Smooth muscle cell of the brain vasculature (primary cell): ENCODE results near the gene KIF2C.
"Not testable (repeated sequence)": the region's sequence is repeated elsewhere in the genome, so short reads cannot be mapped to it uniquely, and the experiment has no call there.

Experiments
- DNase-seq: peaks from one replicate; pipeline ENCODE4 v3.0.0-alpha.2; 2012; ENCODE audit warnings: low read depth, low spot score

KIF2C gene

GRCh38 chr1:44810101-44810761 is 70.6 kb downstream of the KIF2C start:
- no peak for DNase-seq

GRCh38 chr1:44810762-44811105 is 71.1 kb downstream of the KIF2C start:
- not testable (repeated sequence) for DNase-seq

DNA sequence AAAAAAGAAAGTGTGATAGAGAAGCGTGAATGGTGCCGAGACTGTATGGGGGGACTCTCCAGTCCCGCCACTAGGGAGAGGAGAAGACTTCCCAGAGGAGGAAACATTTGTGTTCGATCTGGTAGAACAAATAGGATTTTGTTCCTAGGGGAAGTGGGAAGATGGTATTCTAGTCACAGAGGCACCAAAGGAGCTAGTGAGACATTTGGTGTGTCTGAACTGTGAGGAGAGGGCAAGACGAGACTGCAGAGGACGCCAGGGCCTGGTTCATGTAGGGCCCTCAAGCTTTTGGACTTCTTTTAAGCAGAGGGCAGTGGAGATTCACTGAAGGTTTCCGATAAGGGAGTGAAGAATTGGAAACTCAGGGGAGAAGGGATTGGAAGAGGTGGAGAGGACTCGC is 71.6 kb downstream of the KIF2C start:
- DNase-seq = no peak

- DNase-seq = no peak
Observed at GRCh38 chr1:44812822-44813543, 73.3 kb downstream of the KIF2C start.

DNA sequence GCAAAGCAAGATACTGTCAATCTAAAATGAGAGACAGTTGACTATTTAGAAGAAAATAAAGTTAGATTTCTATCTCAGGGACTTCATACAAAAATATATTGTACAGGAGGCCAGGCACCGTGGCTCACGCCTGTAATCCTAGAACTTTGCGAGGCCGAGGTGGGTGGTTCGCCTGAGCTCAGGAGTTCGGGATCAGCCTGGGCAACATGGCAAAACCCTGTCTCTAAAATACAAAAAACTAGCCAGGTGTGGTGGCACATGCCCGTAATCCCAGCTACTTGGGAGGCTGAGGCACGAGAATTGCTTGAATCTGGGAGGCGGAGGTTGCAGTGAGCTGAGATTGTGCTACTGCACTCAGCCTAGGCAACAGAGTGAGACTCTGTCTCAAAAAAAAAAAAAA is 76.3 kb downstream of the KIF2C start:
- DNase-seq = not testable (repeated sequence)

DNA sequence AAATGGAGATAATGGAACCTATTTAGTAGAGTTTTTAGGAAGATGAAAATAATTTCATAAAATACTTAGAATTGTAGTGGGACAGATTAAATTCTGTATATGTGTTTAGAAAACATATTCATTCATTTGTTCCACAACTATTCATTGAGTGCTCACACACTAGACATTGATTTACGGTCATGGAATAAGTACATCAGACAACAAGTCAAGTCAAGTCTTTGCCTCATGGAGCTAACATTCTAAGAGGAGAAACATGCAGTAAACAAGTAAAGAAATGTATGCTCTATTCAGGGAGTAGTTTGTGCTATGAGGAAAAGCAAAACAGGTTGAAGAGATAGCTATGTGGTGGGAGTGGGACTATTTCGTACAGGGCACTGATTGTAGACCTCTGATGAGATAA is 77.7 kb downstream of the KIF2C start:
- no peak for DNase-seq
